ENCODE data around the gene TYRP1.

DNA sequence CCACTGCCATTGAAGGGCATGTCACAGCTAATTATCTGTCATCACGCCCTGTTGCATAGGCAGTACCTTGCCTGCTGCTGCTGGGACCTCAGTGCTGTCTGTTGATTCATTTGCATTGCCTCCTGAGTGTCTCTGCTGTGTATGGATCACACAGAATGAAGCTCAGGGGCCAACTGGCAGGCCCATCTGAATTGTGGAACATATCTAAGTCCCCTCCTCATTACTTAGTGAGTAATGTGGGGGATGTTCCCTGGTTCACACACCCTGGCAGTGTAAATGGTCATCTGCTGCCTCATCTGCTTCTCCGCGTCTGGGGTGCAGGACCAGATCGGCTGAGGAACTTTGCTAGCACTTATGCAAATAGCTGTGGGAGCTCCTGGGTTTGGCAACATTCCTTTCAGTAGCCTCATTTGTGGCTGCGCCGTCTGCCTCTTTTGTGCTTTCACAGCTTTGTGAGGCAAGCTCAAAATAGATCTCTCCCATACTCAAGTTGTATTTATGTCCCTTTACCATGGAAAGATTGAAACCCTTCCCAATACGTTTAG lies 25.4 kb downstream of the TYRP1 start:
- TF ChIP-seq, protein P1, sequence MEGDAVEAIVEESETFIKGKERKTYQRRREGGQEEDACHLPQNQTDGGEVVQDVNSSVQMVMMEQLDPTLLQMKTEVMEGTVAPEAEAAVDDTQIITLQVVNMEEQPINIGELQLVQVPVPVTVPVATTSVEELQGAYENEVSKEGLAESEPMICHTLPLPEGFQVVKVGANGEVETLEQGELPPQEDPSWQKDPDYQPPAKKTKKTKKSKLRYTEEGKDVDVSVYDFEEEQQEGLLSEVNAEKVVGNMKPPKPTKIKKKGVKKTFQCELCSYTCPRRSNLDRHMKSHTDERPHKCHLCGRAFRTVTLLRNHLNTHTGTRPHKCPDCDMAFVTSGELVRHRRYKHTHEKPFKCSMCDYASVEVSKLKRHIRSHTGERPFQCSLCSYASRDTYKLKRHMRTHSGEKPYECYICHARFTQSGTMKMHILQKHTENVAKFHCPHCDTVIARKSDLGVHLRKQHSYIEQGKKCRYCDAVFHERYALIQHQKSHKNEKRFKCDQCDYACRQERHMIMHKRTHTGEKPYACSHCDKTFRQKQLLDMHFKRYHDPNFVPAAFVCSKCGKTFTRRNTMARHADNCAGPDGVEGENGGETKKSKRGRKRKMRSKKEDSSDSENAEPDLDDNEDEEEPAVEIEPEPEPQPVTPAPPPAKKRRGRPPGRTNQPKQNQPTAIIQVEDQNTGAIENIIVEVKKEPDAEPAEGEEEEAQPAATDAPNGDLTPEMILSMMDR (IDR thresholded peaks at IDR 0.05), result no peak
- no peak for TF ChIP-seq POLR2A (IDR thresholded peaks at IDR 0.05)

Measured in lower leg skin (tissue), 3 donors.